Activated B cell treated with CpG ODN at 0.5 μM for 24 hours (primary cell): Measurements from ENCODE around the gene CCR3. TPM values are rescaled to one million over a fixed set of nuclear protein-coding genes. Genes with fewer than 3 reads are reported as not detected.

ENCODE experiments used
- ATAC-seq: fragments of 200-7000 bp; cut with Tn5 transposase; one replicate; pipeline ENCODE4 v1.10.0; 2021; ENCODE audit warnings: low read depth, mild to moderate bottlenecking, moderate library complexity
- CTCF ChIA-PET: fragments of 350-600 bp; sonication (Branson Sonifier 250); formaldehyde crosslinking; loops from one replicate; lab custom pipeline; 2021; ENCODE audit warnings: antibody characterized with exemption; lab: Charles Lee
- POLR2A ChIA-PET: fragments of 350-600 bp; sonication (Branson Sonifier 250); formaldehyde crosslinking; loops from one replicate; lab custom pipeline; 2021; ENCODE audit warnings: antibody characterized with exemption; lab: Charles Lee
- DNase-seq: peaks from one replicate; pipeline ENCODE4 v3.0.0; 2022
- H3K27ac Mint-ChIP-seq: one replicate; pipeline ENCODE4 v1.8.0; 2020; ENCODE audit warnings: mixed read lengths
- H3K27me3 Mint-ChIP-seq: one replicate; pipeline ENCODE4 v1.8.0; 2021; ENCODE audit warnings: mixed read lengths
- H3K36me3 Mint-ChIP-seq: one replicate; pipeline ENCODE4 v1.8.0; 2021; ENCODE audit warnings: low read depth, mixed read lengths
- H3K4me1 Mint-ChIP-seq: one replicate; pipeline ENCODE4 v1.8.0; 2021; ENCODE audit warnings: mixed read lengths
- H3K4me3 Mint-ChIP-seq: one replicate; pipeline ENCODE4 v1.8.0; 2020; ENCODE audit warnings: mild to moderate bottlenecking, mixed read lengths
- H3K9me3 Mint-ChIP-seq: one replicate; pipeline ENCODE4 v1.8.0; 2020; ENCODE audit warnings: mixed read lengths
- intact Hi-C: fragments of 100-400 bp; cut with micrococcal nuclease; formaldehyde crosslinking; loops from one replicate; pipeline ENCODE4 v1.15.1; 2024
- total RNA-seq: library from RNA; stranded (reverse); gene quantifications from 2 replicates; pipeline ENCODE4 v1.2.3, GENCODE V29; 2022
- TF ChIP-seq, protein P1 (sequence below): fragments of 200-600 bp; IDR thresholded peaks from one replicate; pipeline ENCODE4 v1.8.0; 2022; ENCODE audit warnings: antibody characterized with exemption, mild to moderate bottlenecking

CCR3 gene
- total RNA-seq, 1 donor from 2014 or later: not detected

- TF ChIP-seq, protein P1, sequence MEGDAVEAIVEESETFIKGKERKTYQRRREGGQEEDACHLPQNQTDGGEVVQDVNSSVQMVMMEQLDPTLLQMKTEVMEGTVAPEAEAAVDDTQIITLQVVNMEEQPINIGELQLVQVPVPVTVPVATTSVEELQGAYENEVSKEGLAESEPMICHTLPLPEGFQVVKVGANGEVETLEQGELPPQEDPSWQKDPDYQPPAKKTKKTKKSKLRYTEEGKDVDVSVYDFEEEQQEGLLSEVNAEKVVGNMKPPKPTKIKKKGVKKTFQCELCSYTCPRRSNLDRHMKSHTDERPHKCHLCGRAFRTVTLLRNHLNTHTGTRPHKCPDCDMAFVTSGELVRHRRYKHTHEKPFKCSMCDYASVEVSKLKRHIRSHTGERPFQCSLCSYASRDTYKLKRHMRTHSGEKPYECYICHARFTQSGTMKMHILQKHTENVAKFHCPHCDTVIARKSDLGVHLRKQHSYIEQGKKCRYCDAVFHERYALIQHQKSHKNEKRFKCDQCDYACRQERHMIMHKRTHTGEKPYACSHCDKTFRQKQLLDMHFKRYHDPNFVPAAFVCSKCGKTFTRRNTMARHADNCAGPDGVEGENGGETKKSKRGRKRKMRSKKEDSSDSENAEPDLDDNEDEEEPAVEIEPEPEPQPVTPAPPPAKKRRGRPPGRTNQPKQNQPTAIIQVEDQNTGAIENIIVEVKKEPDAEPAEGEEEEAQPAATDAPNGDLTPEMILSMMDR: no peak
- peaks cover 21% of the 10 kb centered on the region for H3K4me1 Mint-ChIP-seq
- DNase-seq (no peak), ATAC-seq (no peak)
- CTCF ChIA-PET: interaction anchor here (1.1 to 1.7 kb wide), 2 partner anchors 89 to 91 kb away, joined by 3 to 6 read pairs; partner anchors contain the start of gene CCR5
- POLR2A ChIA-PET: no interaction called here
- intact Hi-C loops: loop anchor here (5.0 to 10.0 kb wide), 2 partner anchors 194 to 342 kb away; no protein-coding TSS in a partner anchor
- no peaks in the 10 kb centered on the region for H3K27me3 Mint-ChIP-seq
- H3K27ac Mint-ChIP-seq: no peak overlapping the region
- no peaks in the 10 kb centered on the region for H3K36me3 Mint-ChIP-seq
- H3K9me3 Mint-ChIP-seq: peaks cover 8% of the 10 kb centered on the region
- H3K4me3 Mint-ChIP-seq: no peak overlapping the region
Measured at GRCh38 chr3:46278816-46279672, 36.8 kb downstream of the CCR3 start.

DNA sequence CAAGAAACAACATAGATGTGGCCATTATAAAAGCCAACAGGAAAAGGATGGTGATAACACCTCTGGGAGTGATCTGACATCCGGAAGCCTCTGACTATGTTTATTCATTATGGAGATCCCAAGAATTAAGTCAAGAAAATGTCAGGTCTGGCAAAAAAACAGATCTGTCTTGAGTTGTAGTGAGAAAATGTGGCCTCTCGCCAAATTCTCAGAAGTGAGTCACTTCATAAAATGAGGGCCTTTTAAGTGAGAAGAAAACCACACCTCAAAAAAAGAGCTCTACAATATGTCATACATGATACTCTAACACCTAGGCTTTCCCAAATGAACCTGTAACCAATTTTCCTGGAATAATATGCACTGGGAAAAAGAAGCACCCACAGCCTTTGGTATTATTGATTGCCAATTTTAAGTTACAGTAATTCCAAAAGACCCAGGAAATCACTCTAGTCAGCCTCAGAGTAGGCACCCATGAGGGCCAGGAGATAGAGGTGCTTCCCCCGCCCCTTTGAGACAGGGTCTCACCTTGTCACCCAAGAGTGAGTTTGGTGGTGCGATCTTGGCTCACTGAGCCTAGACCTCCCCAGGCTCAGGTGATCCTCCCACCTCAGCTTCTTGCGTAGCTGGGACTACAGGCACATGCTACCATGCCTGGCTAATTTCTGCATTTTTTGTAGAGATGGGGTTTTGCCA lies 38.0 kb downstream of the CCR3 start:
- DNase-seq: no peak
- intact Hi-C loops: no loop called here
- Mint-ChIP-seq H3K9me3 (peaks cover 8% of the 10 kb centered on the region), H3K4me1 (peaks cover 23% of the 10 kb centered on the region), H3K27me3 (no peaks in the 10 kb centered on the region), H3K27ac (no peak overlapping the region), H3K4me3 (no peak overlapping the region), H3K36me3 (no peaks in the 10 kb centered on the region)
- TF ChIP-seq, protein P1: no peak
- CTCF ChIA-PET: interaction anchor here (0.7 to 1.7 kb wide), 2 partner anchors 87 to 90 kb away, joined by 3 to 6 read pairs; partner anchors contain the start of gene CCR5
- no peak for ATAC-seq
- POLR2A ChIA-PET: no interaction called here

GRCh38 chr3:46281551-46281950 lies 39.3 kb downstream of the CCR3 start:
- no peaks in the 10 kb centered on the region for H3K36me3 Mint-ChIP-seq
- TF ChIP-seq, protein P1: no peak
- ChIA-PET POLR2A (no interaction called here), CTCF (no interaction called here)
- no peak overlapping the region for H3K27ac Mint-ChIP-seq
- H3K9me3 Mint-ChIP-seq: peaks cover 8% of the 10 kb centered on the region
- no peak overlapping the region for H3K4me3 Mint-ChIP-seq
- no peaks in the 10 kb centered on the region for H3K27me3 Mint-ChIP-seq
- H3K4me1 Mint-ChIP-seq: peaks cover 21% of the 10 kb centered on the region
- intact Hi-C loops: no loop called here
- DNase-seq (no peak), ATAC-seq (no peak)

GRCh38 chr3:46282041-46282440 lies 39.8 kb downstream of the CCR3 start:
- ChIA-PET POLR2A (no interaction called here), CTCF (no interaction called here)
- DNase-seq (no peak), ATAC-seq (no peak)
- H3K4me1 Mint-ChIP-seq: peaks cover 19% of the 10 kb centered on the region
- H3K27me3 Mint-ChIP-seq: no peaks in the 10 kb centered on the region
- peaks cover 8% of the 10 kb centered on the region for H3K9me3 Mint-ChIP-seq
- no peaks in the 10 kb centered on the region for H3K36me3 Mint-ChIP-seq
- H3K4me3 Mint-ChIP-seq: no peak overlapping the region
- TF ChIP-seq, protein P1: no peak
- intact Hi-C loops: no loop called here
- H3K27ac Mint-ChIP-seq: no peak overlapping the region

GRCh38 chr3:46282696-46283095 lies 40.4 kb downstream of the CCR3 start:
- H3K4me1 Mint-ChIP-seq: peaks cover 19% of the 10 kb centered on the region
- H3K4me3 Mint-ChIP-seq: no peak overlapping the region
- H3K27ac Mint-ChIP-seq: no peak overlapping the region
- ChIA-PET POLR2A (no interaction called here), CTCF (no interaction called here)
- intact Hi-C loops: no loop called here
- TF ChIP-seq, protein P1: no peak
- no peaks in the 10 kb centered on the region for H3K36me3 Mint-ChIP-seq
- ATAC-seq (no peak), DNase-seq (no peak)
- no peaks in the 10 kb centered on the region for H3K27me3 Mint-ChIP-seq
- H3K9me3 Mint-ChIP-seq: peaks cover 8% of the 10 kb centered on the region
